ENCODE measurements around the gene TRMT2B. TPM values are rescaled to one million over a fixed set of nuclear protein-coding genes. Genes with fewer than 3 reads are reported as not detected.
"Not testable (repeated sequence)": the region's sequence is repeated elsewhere in the genome, so short reads cannot be mapped to it uniquely, and the experiment has no call there.

TRMT2B gene
- total RNA-seq, 2 experiments from 2014 or later: 27.9 to 28.0 TPM

DNA sequence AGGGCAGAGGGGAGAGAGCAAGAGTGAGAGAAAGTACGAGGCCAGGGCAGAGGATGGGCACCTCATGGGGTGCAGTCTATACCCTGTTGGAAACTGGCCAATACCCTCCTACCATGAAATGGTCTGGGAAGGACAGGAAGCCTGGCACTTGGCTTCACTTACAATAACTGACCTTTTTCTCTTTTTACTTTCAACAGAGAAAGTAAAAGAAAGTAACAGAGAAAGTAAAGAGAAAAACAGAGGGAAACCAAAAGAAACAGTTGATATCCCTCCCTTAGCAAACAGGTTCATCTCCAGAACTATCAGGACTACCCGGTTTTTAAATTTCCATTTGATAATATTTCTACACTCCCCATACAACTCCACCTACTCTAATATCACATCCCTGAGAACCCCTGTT, 61.8 kb downstream of the TRMT2B start:
- ChIA-PET POLR2A (no interaction called here), CTCF (no interaction called here)
- intact Hi-C loops (cut with DNase I, micrococcal nuclease): no loop called here
- no peaks in the 10 kb centered on the region for H3K27me3 Mint-ChIP-seq
- ATAC-seq (ENCODE audit: poor library complexity): no peak
- no peaks in the 10 kb centered on the region for H3K4me1 Mint-ChIP-seq (ENCODE audit: low read depth)
- Histone ChIP-seq H3K27ac (ENCODE audit: low read depth in 1 of 2, low read length in 2 of 2) (no peak overlapping the region), H3K4me1 (ENCODE audit: insufficient read depth, low read length) (no peaks in the 10 kb centered on the region), H3K4me3 (ENCODE audit: low read length) (no peak overlapping the region), H3K27me3 (ENCODE audit: control insufficient read depth in 1 of 2, insufficient read depth in 2 of 2, low read length in 2 of 2) (no peaks in the 10 kb centered on the region), H3K9me3 (ENCODE audit: control insufficient read depth in 1 of 2, insufficient read depth in 1 of 2, low read length in 2 of 2) (no peaks in the 10 kb centered on the region), H3K36me3 (ENCODE audit: insufficient read depth, low read length) (peaks cover 4% of the 10 kb centered on the region)
- H3K4me3 Mint-ChIP-seq: no peak overlapping the region
- no peak overlapping the region for H3K27ac Mint-ChIP-seq
- no peak for DNase-seq
- H3K36me3 Mint-ChIP-seq (ENCODE audit: low read depth): peaks cover 30% of the 10 kb centered on the region
- no peaks in the 10 kb centered on the region for H3K9me3 Mint-ChIP-seq
- no peak for TF ChIP-seq CTCF (IDR thresholded peaks at IDR 0.05)

- POLR2A ChIA-PET: no interaction called here
- H3K4me1 ChIP-seq (ENCODE audit: insufficient read depth, low read length): no peaks in the 10 kb centered on the region
- no peaks in the 10 kb centered on the region for H3K36me3 ChIP-seq (ENCODE audit: insufficient read depth, low read length)
- no peaks in the 10 kb centered on the region for H3K9me3 Mint-ChIP-seq
- no peak for DNase-seq
- no peaks in the 10 kb centered on the region for H3K4me1 Mint-ChIP-seq (ENCODE audit: low read depth)
- no peak overlapping the region for H3K27ac ChIP-seq (ENCODE audit: low read depth in 1 of 2, low read length in 2 of 2)
- H3K4me3 Mint-ChIP-seq: no peak overlapping the region
- H3K4me3 ChIP-seq (ENCODE audit: low read length): no peak overlapping the region
- peaks cover 20% of the 10 kb centered on the region for H3K36me3 Mint-ChIP-seq (ENCODE audit: low read depth)
- no peak for ATAC-seq (ENCODE audit: poor library complexity)
- CTCF ChIA-PET: no interaction called here
- no peak overlapping the region for H3K27ac Mint-ChIP-seq
- no peaks in the 10 kb centered on the region for H3K27me3 Mint-ChIP-seq
- no peaks in the 10 kb centered on the region for H3K9me3 ChIP-seq (ENCODE audit: control insufficient read depth in 1 of 2, insufficient read depth in 1 of 2, low read length in 2 of 2)
- no peaks in the 10 kb centered on the region for H3K27me3 ChIP-seq (ENCODE audit: control insufficient read depth in 1 of 2, insufficient read depth in 2 of 2, low read length in 2 of 2)
- no peak for TF ChIP-seq CTCF (IDR thresholded peaks at IDR 0.05)
- intact Hi-C loops (cut with DNase I, micrococcal nuclease): no loop called here
Measured at GRCh38 chrX:100984818-100985217, 67.1 kb downstream of the TRMT2B start.

GRCh38 chrX:100981498-100981845, 70.4 kb downstream of the TRMT2B start:
- H3K27me3 ChIP-seq (ENCODE audit: control insufficient read depth in 1 of 2, insufficient read depth in 2 of 2, low read length in 2 of 2); H3K4me1 Mint-ChIP-seq (ENCODE audit: low read depth); H3K27ac ChIP-seq (ENCODE audit: low read depth in 1 of 2, low read length in 2 of 2); H3K27me3 Mint-ChIP-seq; H3K4me3 ChIP-seq (ENCODE audit: low read length); DNase-seq; H3K4me1 ChIP-seq (ENCODE audit: insufficient read depth, low read length); H3K4me3 Mint-ChIP-seq; ATAC-seq (ENCODE audit: poor library complexity); H3K9me3 ChIP-seq (ENCODE audit: control insufficient read depth in 1 of 2, insufficient read depth in 1 of 2, low read length in 2 of 2); H3K36me3 ChIP-seq (ENCODE audit: insufficient read depth, low read length); POLR2A ChIA-PET; H3K36me3 Mint-ChIP-seq (ENCODE audit: low read depth); CTCF ChIA-PET; H3K9me3 Mint-ChIP-seq; H3K27ac Mint-ChIP-seq; intact Hi-C loops (cut with DNase I, micrococcal nuclease): not testable (repeated sequence)

DNA sequence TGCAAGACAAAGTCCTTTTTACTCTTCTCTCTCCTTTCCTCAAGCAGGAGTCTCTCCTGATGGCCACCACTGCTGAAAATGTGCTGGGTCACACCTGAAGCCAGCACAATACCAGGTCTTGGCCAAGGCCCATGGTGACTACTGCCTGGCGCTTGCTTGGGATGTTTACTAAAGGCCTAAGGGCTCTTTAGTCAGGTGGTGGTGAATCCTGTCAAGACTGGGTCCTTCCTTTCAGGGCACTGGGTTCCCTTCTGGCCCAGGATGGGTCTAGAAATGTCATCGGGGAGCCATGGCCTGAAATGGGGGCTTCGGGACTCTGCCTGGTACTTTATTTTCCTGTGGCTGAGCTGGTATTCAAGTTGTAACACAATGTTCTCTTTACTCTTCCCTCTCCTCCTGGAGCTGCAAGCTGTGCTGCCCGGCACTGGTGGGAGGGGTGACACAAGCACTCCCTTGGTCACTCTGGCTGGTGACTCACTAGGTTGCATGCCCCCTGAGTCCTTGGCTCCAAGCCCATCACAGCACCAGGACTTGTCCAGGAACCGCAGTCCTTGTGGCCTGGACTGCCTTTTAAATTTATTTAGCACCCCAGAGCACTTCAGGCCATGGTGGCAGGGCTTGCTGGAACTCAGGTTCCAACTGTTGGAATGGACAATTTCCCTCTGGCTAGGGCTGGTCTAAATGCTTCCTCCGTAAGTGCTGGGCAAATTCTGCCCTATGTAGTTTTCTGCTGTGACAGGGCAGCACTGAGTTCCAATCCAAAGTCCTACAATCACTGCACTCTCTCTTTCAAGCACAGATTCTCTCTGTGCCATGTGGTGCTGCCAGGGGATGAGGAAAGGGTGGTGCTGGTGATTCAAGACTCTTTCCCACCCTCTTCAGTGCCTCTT, 71.1 kb downstream of the TRMT2B start:
- Mint-ChIP-seq H3K27me3 (no peaks in the 10 kb centered on the region), H3K27ac (no peak overlapping the region), H3K9me3 (no peaks in the 10 kb centered on the region), H3K4me1 (ENCODE audit: low read depth) (no peaks in the 10 kb centered on the region), H3K36me3 (ENCODE audit: low read depth) (peaks cover 4% of the 10 kb centered on the region), H3K4me3 (no peak overlapping the region)
- Histone ChIP-seq H3K9me3 (ENCODE audit: control insufficient read depth in 1 of 2, insufficient read depth in 1 of 2, low read length in 2 of 2) (no peaks in the 10 kb centered on the region), H3K4me3 (ENCODE audit: low read length) (no peak overlapping the region), H3K27ac (ENCODE audit: low read depth in 1 of 2, low read length in 2 of 2) (no peak overlapping the region), H3K4me1 (ENCODE audit: insufficient read depth, low read length) (no peaks in the 10 kb centered on the region), H3K27me3 (ENCODE audit: control insufficient read depth in 1 of 2, insufficient read depth in 2 of 2, low read length in 2 of 2) (no peaks in the 10 kb centered on the region), H3K36me3 (ENCODE audit: insufficient read depth, low read length) (no peaks in the 10 kb centered on the region)
- no peak for TF ChIP-seq CTCF (IDR thresholded peaks at IDR 0.05)
- no peak for ATAC-seq (ENCODE audit: poor library complexity)
- intact Hi-C loops (cut with DNase I, micrococcal nuclease): no loop called here
- DNase-seq: no peak
- ChIA-PET POLR2A (no interaction called here), CTCF (no interaction called here)

Data from CD4-positive, alpha-beta T cell (primary cell).